Cardiac septum (tissue), 1 donor: ENCODE results near the gene TMEM184A. TPM values are rescaled to one million over a fixed set of nuclear protein-coding genes. Genes with fewer than 3 reads are reported as not detected.

Experiments used
- DNase-seq: peaks from one replicate; pipeline ENCODE4 v3.0.0-alpha.2; 2020; ENCODE audit warnings: low spot score
- intact Hi-C: fragments of 100-400 bp; cut with DNase I; formaldehyde crosslinking; loops from one replicate; pipeline ENCODE4 v1.14.0; 2022
- total RNA-seq: library from RNA; stranded (reverse); fragmentation: NEBNext Ultra II Directional; extraction: Animal tissue kit (Norgen Biotek cat#: 25700); gene quantifications from one replicate; pipeline ENCODE4 v1.2.1, GENCODE V29; 2021
- donor health status: DM: no; HTN: no; CAD: no.

The TMEM184A gene
- total RNA-seq, 1 donor from 2014 or later: 0.08 TPM

GRCh38 chr7:1543826-1544177 is 12.2 kb downstream of the TMEM184A start:
- DNase-seq: no peak
- intact Hi-C loops: no loop called here

GRCh38 chr7:1542841-1543747 is 12.9 kb downstream of the TMEM184A start:
- DNase-seq: no peak
- intact Hi-C loops: no loop called here

DNA sequence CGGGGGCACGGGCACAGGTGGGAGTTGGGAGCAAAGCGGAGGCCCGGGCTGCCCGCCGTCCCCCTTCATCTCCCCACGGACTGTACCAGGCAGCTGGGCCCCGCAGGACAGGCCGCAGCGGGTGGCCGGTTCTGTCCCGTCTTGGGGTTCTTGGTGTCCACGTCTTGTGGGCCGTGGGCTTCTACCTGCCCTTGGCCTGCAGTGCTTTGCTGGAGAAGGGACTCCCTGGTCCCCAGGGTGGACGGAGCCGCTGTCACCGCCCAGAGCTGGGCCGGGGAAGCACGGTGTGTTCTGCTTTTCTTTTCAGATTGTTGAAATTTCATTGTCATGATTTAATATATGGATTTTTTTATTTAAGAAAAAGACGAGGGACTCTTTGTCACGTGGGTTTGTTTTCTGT is 13.7 kb downstream of the TMEM184A start:
- DNase-seq: no peak
- intact Hi-C loops: no loop called here

DNA sequence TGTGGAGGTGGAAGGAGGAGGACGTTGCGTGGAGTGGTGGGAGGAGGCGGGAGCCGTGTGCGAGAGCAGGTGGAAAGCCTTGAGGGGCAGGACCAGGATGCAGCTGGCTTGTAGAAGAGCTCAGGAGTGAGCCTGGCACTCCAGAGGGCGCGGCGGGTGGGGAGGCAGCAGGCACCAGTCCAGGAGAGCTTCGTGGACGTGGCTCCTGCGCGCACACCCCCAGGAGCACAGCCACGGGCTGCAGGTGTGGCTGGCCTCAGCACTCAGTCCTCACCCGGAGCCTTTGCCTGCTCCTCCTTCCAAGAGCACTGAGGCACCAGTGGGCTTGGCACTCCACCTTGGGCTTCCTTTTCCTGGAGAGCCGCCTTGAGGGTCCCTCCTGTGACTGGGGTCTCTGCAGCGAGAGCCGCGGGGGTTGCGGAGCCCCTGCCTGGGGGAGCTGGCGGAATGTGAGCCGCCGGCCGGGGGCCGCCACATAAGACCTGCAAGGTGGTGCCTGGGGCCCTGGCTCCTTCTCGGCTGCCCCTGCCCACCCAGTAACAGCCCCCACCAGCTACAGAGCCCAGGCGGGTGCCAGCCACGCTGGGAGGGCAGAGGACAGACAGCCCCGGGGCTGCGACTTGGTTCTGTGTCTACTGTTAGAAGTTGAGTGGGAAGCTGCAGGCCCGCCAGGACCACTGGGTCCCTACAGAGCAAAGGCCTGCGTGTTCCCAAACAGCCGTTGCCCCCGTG is 14.4 kb downstream of the TMEM184A start:
- intact Hi-C loops: no loop called here
- DNase-seq: no peak

- intact Hi-C loops: no loop called here
- no peak for DNase-seq
These were observed 15.2 kb downstream of the TMEM184A start for GRCh38 chr7:1540776-1541271.

GRCh38 chr7:1539882-1540775 is 15.9 kb downstream of the TMEM184A start:
- intact Hi-C loops: no loop called here
- DNase-seq: no peak

GRCh38 chr7:1539181-1539881 is 16.7 kb downstream of the TMEM184A start:
- DNase-seq: no peak
- intact Hi-C loops: no loop called here

GRCh38 chr7:1538544-1539180 is 17.3 kb downstream of the TMEM184A start:
- intact Hi-C loops: no loop called here
- no peak for DNase-seq

GRCh38 chr7:1537535-1538412 is 18.2 kb downstream of the TMEM184A start:
- peak; percentile 94 for DNase-seq
- intact Hi-C loops: loop anchor here (1.0 to 2.0 kb wide), 2 partner anchors 24 to 33 kb away; partner anchors contain the start of gene PSMG3

GRCh38 chr7:1536743-1537534 is 19.1 kb downstream of the TMEM184A start:
- intact Hi-C loops: loop anchor here (1.0 to 2.0 kb wide), 2 partner anchors 24 to 34 kb away; partner anchors contain the start of gene PSMG3
- DNase-seq: peak; percentile 95

GRCh38 chr7:1536455-1536742 is 19.6 kb downstream of the TMEM184A start:
- DNase-seq: no peak
- intact Hi-C loops: loop anchor here (2.0 kb wide), 1 partner anchor 34 kb away; the partner anchor contains the start of gene PSMG3

GRCh38 chr7:1535701-1536454 is 20.1 kb downstream of the TMEM184A start:
- no peak for DNase-seq
- intact Hi-C loops: loop anchor here (2.0 kb wide), 1 partner anchor 35 kb away; the partner anchor contains the start of gene PSMG3

DNA sequence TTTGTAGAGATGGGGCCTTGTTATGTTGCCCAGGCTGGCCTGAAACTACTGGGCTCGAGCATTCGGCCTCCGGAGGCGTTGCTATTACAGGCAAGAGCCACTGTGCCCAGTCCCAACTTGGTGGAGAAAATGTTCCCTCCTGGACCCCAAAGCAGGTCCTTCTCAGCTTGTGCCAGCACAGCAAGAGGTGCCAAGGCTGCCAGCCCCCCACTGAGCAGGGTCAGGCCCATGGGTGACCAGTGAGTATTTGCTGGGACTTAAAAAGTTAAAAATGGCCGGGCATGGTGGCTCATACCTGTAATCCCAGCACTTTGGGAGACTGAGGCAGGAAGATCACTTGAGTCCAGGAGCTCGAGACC is 20.9 kb downstream of the TMEM184A start:
- DNase-seq: no peak
- intact Hi-C loops: no loop called here

DNA sequence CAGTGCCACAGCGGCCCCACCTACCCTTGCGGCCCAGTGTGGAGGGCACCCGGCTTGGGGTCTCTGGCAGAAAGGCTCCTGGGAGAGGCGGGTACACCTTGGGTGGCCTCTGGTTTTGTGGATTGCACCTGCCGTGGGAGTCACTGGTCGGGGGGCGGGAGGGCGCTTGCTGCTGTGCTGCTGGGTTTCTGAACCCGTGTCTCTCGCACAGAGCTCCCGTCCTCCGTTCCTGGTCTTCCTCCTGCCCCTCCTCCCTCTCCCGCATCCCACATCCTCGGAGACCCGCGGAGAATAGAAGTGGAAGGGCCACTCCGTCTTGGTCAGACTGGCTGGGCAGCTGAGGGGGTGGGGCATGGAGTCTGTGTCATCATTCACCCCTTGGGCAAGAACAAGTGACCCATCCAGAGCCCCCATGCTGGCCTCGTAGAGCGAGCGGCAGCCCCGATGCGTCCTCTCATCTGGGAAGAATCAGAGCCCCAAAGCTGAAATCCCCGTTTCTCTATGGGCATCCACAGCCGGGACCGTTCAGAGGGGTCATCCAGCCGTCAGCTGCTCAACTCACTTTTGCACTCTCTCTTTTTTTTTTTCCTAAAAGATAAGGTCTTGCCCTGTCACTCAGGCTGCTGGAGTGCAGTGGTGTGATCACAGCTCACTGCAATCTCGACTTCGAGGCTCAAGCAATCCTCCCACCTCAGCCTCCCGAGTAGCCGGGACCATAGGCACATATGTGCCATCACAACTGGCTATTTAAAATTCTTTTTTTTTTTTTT is 21.5 kb downstream of the TMEM184A start:
- intact Hi-C loops: no loop called here
- no peak for DNase-seq

DNA sequence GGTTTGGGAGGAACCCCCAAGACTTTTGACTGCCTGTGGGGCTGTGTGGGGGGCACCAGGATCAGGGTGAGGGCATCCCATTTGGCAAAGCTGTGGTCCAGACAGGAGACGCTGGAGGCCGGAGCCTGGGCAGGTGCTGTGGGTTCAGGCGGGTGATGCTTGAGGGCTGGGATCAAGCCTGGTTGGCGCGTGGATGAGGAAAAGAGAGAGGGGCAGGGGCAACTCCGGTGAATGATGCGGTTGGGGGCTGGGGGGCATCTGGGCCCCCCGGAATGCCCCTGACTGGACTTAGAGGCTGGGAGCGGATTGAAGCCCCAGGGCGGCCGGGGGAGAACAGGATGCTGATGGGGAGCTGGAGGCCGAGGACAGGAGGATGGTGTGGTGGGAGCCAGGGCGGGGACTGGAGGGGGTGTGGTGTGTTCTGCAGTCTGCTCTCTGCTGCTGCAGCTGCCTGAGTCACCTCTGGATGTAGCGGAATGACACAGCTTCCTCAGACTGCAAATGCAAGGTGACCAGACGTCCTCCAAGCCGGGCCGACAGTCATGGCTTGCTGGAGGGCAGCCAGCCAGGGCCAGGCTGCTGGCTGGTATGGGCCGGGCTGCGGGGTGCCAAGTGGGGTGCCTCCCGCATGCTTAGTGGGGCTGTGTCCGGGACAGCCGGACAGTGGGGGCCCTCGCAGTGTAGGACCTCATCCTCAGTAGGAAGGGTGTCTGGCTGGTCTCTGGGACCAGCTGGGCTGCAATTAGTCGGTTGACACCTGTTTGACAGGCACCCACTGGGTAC is 22.3 kb downstream of the TMEM184A start:
- intact Hi-C loops: no loop called here
- no peak for DNase-seq
